Stimulated activated CD4-positive, alpha-beta T cell treated with anti-CD3 and anti-CD28 coated beads, TNF-alpha, amount 100 ng/mL, for 4 hours (primary cell): ENCODE measurements around the gene LRP3.
A peak's percentile ranks its signal among the peaks of the same experiment; 100 is the strongest.

Experiments
- DNase-seq, 3 experiments: peaks; one replicate each; pipeline ENCODE4 v3.0.0-alpha.2; 2020; ENCODE audit warnings: low read depth in 3 of 3

Gene LRP3

DNA sequence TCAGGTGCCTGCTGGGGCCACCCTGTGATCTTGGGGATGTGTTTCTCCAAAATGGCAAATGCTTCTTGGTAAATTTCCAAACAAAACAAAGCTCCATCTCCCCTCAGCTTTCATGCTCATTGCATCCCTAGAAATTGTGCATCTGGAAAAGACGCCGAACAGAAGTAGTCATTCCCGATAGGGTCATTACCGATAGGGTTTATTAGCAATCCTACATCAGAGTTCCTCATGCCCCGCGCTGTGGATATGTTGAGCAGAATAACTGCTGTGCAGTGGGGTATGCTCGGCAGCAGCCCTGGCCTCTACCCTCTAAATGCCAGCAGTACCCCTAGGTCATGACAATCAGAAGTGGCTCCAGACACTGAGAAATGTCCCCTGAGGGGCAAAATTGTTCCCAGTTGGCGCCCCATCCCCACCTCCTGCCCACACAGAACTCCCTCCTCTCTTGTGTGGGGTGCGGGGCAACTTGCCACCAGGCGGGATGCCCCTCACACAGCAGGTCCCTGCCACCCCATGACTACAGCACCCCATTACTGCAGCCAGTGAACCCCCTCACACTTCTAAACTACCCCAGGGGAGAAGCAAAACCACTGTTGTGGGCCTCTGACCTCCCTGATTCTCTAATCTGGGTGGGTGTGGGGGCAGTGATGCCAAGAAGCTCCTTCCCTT lies 44.5 kb downstream of the LRP3 start:
- DNase-seq, result no peak

DNA sequence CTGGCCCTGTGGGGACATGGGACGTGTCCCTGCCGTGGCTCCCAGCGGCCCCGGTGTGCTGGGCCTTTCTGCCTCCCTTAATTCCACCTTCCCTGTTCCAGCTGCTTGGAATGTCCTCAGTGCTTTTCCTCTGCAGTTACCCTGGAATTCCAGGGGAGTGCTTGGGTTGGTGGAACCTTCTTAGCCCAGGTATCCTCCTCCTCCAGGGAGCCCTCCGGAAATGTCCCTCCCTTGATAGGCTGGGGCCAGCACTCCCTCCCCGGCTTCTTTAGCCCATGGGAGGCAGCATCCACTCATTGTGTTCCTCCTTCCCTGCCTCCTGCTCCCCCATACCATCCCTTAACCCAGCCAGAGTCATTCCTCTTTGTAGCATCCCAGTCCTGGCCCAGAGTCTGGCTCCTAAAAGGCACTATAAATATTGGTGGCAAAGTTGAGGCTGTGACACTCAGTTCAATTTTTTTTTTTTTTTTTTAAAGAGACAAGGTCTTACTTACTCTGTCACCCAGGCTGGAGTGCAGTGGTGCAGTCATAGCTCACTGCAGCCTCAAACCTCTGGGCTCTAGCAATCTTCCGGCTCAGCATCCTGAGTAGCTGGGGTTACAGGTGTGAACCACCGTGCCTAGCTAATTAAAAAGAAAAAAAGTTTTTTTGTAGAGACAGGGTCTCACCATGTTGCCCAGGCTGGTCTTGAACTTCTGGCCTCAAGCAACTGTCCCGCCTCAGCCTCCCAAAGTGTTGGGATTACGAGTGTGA lies 45.3 kb downstream of the LRP3 start:
- DNase-seq, result no peak

DNA sequence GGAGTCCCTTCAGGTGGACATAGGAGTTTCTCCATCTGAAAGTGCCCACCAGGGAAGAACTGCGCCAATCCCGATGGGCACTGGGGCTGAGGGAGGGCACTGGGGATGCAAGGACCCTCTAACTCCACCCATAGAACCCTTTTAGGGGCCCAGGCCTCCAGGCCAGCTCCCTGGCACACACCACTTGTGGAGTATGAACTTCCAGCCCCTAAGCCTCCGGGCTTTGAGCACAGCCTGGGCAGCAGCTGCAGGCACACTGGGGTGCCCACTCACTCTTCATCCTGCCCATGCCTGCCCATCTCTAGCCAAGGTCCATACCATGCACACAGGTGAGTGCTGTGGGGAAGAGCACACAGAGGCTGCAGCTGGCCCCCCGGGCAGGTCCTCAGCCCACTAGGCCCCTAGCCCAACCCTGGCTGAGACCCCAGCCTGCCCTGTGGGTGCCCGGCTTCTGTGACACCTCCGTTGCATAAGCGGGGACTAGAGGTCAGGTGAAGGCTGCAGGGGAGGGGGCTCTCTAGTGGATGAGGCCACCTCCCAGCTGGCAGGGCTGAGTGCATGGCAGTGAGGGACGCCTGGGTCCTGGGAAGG lies 46.1 kb downstream of the LRP3 start:
- no peak for DNase-seq

DNA sequence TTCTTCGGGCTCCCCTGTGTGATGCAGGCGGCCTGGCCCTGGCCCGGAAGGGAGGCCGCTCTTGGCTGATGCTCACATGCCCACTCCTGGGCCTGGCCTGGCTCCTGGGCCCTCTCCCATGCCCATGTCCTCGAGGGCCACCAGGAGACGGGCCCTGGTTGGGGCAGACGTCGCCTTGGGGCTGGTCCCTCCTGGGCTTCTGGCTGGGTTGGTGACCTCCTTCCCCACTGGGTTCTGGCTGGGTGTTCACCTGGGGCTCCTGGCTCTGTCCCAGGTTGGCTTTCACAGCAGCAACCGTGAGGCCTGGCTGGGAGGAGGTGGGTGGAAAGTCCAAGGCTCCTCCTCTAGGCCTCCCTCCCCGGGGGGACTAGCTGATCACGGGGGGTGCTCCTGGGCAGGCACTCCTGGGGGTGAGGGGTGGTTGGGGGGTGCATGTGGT lies 47.0 kb downstream of the LRP3 start:
- no peak for DNase-seq

DNA sequence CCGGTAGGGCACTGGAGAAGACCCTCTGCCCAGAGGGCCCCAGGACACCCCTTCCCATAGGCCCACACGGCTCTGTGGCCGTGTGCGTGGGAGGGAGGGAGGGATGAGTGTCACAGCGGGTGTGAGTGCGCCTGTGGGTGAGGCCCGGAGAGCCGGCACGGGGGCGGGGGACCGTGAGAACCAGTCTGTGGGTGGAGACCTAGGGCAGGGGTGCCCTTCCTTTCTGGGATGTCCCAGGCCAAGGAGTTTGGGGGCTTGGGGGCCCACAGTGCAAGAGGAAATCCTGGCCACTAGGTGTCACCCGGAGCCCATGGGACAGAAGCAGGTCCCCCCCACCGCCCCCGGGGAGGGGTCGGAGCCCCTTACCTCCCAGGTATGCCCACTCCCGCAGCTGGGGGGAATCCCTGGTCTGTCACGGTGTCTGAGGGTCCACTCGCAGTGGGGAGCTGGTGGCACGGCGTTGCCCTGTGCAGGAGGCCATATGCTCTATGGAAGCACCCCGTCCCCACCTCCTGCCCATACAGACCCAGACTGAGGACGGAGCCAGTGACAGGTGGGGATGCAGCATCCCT lies 47.5 kb downstream of the LRP3 start:
- DNase-seq, result peak in 2 of 3 experiments; percentile 5 to 18

DNA sequence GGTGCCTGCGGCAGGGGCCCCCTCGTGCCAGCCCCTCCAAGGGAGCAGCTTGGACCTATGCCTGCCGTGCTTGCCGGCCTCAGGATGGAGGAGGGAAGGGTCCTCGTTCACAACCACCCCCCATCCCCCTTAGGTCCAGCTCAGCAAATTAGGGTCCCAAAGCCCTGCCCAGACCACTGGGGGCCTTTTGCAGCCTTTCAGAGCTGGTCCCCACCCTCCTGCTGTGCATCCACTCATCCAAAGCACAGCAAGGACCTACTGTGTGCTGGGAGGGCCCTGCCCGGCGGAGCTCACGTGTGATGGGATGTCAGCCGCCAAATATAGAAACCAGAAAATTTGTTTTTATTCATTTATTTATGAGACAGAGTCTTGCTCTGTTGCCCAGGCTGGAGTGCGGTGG lies 48.0 kb downstream of the LRP3 start:
- DNase-seq, result no peak

DNA sequence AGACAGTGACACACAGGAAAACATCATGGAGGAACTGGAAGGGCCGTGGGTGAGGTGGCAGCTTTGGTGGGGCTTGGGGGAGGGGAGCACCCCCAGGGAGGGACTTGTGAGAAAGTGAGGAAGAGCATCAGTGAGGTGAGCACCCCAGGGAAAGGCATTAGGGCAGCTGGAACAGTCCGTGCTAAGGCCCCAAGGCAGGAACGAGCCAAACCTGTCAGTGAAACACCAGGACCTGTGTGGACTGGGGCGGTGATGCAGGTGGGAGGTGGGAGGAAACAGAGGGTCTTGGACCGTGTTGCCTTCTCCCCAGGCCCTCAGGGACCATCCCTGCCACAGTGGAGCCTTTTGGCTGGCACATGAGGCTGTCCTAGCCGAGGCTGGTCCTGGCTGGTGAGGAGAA lies 48.8 kb downstream of the LRP3 start:
- no peak for DNase-seq

DNA sequence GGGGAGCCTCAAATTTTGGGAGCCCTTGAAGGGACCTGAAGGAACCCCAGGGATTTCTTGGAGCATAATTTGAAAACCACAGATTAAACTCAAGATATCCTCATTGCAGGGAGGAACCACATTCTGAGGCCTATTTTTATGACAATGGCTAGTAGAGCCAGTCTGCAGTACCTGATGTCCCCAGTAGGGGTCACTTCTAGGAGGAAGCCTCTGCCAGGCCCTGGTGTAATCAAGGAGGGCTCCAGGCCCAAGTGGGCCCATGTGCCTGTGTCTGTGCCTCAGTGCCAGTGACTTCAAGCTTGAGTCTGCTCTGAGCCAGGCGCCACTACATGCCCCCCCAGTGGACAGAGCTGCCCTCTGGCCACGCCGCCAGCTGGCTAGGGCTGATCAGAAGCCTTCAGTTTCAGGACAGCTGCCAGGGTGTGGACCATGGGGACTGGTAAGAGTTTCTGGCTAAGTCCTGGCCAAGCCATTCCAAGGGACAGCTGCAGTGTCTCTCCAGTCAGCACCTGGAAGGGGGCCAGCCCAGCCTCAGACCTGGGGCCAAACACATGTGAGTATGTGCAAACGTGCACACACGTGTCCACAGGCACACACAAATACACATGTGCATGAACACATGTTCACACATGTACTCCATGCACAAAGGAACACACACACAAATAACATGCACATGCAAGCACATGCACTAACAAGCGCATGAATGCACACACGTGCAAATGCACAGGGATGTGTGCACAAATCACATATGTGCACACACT lies 52.0 kb downstream of the LRP3 start:
- DNase-seq, result no peak

DNA sequence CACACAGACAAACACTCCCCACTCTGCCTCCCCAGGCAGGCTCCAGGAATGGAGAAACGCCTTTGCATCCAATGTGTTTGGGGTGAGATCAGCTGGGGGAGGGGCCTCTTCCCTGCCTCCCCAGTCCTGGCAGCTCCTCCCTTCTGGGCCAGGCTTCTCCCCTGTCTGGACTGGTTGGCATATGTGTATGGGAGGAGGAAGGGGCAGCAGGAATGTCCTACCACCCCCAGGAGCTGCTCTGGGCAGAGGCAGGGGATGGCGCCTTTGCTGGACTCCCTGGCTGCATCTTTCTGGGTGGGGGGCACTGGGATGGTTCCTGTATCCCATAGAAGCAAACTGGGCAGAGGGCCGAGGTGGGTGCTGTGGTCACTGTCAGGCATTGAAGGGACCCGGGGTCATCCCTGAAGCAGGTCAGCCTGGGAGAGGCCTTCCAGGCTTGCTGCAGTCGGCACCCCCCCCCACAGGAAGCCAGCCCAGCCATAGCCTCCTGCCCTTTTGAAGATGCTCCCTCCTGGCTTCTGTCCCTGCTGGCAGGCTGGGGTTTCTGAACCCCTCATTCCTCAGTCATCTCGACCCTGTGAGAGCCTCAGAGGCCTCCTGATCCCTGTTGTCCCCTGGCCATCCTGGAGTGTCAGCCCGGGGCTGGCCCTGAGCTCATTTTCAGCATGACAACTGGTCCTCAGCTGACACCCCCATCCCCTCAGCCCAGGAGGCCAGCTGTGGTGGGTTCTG lies 52.7 kb downstream of the LRP3 start:
- DNase-seq, result no peak

DNA sequence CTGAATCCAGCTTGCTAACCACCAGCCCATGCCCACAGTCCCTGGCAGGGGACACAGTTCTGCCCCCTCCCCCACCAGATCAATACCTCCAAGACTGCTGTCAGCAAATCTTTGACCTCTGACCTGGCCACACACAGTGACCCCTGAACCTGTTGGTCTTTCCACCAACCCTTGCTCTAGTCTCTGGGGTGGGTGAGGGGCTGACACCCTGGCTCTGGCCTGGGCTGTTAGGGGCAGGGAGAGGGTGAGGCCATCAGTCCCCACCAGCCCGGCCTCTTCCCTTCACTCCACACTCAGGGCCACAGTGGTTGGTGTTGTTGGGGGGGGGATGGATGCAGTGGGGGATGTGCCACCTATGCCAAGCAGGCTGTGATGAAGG lies 53.3 kb downstream of the LRP3 start:
- DNase-seq, result no peak

DNA sequence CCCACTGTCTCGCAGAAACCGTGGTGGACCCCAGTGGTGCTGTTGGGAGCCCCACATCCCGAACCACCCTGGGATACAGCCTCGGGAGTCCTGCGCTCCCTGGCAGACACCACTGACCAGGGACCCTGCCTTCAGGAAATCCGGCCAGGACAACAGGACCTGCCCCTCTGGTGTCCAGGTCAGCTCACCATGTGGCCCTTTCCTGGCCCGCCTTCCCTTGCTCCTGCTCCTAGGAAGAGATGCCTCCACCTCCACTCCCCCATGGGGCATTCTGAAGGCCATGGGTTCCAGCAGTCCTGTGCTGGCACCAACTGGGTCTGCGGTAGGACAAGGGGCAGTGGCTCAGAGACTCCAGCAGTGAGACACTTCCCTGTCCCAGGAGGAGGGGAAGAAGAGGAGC lies 54.0 kb downstream of the LRP3 start:
- DNase-seq, result no peak

DNA sequence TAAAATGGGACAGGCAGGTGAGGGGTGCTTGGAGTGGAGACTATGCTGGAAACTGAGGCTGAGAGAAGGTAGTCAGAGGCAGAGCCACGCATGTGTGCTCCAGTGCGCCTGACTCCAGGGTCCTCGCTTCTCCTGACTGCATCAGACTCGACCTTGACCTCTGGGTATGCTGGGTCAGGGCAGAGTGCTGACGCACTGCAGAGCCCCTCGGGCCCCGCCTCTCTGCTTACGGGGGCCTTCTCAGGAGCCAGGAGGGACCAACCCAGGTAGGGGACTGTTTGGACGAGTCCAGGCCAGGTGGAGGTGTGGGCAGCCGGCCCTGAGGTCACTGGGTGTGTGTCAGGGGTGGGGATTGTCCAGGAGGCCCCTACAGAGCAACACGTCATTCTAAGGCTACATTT lies 54.4 kb downstream of the LRP3 start:
- DNase-seq, result no peak

DNA sequence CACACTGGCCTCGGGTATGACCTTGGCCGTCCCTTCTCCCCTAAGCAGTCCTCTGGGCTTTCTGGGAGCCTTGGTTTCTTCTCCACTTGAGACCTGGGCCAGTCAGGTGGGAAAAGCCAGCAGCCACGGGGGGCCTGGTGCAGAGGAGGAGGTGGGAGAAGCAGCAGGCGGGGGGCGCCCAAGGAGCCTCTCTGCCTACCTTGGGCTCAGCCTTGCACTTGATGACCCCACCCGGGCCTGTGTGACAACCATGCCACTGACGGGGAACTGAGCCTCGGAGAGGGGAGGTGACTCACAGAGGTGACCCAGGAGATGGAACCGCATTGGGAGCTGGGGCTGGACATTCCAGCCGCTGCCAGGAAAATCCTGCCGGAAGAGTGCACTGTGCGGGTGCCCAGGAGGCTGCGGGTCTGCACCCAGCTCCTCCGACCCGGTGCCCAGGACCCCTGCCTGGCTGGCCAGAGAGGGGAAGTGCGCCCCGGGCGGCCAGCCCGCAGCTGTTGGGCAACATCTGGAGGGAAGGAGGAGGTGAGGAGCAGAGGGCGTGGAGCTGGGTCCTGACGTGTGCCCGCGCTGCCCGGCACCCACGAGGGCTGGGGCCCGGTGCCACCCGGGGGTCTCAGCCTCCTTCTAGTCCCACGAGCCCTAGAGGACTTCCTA lies 55.0 kb downstream of the LRP3 start:
- DNase-seq, result no peak

DNA sequence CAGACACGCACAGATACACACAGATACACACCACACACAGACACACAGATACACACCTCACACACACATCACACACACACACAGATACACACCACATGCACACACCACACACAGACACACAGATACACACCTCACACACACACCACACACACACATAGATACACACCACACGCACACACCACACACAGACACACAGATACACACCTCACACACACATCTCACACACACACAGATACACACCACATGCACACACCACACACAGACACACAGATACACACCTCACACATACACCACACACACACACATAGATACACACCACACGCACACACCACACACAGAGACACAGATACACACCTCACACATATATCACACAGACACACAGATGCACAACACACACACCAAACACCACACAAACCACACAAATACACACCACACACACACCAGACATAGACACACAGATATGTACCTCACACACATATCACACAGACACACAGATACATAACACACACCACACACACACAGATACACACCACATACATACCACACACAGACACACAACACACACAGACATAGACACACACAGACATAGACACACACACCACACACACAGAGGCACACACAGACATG lies 55.7 kb downstream of the LRP3 start:
- DNase-seq, result no peak

DNA sequence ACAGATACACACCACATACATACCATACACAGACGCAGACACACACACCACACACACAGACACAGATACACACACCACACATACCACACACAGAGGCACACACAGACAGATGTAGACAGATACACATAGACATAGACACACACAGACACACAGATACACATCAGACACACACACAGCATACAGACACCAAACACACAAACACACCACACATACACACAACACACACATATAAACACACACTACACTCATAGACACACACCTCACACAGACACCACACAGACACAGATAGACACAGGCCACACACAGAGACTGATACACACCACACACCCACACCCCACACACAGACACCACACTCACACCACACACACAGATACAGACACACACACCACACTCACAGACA lies 56.4 kb downstream of the LRP3 start:
- DNase-seq, result no peak

DNA sequence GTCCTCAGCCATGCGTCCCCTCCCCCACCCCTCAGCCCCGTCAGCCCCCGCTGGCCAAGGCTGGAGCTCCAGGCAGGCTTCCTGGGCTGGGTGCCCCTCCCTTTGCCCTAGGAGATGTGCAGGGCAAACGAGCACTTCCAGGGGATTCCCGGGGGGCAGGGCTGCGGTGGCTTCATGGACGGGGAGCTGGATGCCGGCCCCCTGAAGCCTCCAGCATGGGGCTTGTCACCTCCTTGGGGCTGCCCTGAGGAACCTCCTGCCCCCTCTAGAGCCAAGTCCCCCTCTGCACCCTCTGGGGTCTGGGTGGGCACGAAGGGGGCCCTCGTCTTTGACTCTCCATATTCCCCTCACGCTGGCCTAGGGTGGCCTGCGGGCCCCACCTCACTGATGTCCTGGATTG lies 56.9 kb downstream of the LRP3 start:
- DNase-seq, result no peak

DNA sequence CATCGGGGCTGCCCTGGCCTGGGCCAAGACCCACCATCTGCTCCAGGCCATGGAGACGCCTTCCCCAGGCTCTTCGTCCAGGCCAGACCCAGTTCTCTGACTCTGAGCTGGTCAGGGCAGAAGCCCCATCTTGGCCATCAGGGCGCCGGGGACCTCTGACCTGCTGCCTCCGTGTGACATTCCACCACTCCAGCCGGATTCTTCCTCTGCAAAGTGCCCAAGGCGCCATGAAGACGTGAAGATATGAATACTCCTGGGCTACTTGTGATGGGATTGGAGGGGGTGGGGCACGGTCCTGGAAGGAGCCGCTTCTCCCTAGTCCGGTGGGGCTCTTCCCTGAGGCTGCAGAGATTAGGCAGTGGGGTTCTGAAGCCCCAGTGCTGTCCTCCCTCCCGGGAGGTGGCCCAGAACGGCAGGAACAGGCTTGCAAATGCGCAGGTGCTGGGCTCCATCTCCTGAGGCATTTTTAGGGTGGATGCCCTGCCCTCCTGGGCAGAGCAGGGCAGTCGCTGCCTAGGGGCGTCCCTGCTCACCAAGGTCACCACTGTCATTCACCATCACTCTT lies 57.5 kb downstream of the LRP3 start:
- DNase-seq, result no peak

DNA sequence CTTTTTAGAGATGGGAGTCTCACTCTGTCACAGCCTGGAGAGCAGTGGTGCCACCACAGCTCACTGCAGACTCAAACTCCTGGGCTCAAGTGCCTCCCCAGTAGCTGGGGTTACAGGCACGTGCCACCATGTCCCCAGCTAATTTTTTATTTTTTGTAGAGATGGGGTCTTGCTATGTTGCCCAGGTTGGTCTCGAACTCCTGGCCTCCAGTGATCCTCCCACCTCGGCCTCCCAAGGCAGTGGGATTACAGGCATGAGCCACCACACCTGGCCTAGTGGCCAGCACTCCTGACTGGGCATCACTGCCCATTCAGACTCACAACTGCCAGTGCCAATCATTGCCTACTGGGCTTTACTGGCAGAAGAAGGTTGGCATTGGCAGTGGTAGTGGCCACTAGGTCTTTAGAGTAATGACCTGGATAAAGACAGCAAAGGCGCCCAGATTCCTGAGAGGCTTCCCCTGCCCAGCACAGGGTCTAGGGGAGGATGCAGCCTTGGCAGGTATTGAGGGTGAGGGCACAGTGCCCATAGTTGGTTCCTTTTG lies 58.4 kb downstream of the LRP3 start:
- no peak for DNase-seq

DNA sequence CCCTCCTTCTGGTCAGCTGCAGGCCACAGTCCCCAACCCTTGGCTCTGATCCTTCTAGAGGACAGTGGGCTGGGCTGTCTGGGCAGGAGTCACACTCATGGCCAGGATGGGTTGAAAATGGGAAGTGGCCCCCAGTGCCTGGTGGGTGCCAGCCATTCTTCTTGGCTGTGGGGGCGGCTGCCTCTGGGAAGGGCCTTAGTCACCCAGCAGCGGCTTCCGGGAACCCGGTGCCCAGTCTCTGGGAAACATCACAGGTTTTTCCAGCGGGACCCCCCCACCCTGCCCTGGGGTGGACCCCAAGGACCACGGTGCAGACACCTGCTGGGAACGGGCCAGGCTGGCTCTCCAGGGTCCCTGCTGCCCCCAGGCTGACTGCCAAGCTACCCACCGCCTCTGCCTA lies 58.8 kb downstream of the LRP3 start:
- no peak for DNase-seq
